ENCODE measurements around the gene PHC2. TPM values are rescaled to one million over a fixed set of nuclear protein-coding genes. Genes with fewer than 3 reads are reported as not detected.

The PHC2 gene, protein sequence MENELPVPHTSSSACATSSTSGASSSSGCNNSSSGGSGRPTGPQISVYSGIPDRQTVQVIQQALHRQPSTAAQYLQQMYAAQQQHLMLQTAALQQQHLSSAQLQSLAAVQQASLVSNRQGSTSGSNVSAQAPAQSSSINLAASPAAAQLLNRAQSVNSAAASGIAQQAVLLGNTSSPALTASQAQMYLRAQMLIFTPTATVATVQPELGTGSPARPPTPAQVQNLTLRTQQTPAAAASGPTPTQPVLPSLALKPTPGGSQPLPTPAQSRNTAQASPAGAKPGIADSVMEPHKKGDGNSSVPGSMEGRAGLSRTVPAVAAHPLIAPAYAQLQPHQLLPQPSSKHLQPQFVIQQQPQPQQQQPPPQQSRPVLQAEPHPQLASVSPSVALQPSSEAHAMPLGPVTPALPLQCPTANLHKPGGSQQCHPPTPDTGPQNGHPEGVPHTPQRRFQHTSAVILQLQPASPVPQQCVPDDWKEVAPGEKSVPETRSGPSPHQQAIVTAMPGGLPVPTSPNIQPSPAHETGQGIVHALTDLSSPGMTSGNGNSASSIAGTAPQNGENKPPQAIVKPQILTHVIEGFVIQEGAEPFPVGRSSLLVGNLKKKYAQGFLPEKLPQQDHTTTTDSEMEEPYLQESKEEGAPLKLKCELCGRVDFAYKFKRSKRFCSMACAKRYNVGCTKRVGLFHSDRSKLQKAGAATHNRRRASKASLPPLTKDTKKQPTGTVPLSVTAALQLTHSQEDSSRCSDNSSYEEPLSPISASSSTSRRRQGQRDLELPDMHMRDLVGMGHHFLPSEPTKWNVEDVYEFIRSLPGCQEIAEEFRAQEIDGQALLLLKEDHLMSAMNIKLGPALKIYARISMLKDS
- 31.3 TPM for total RNA-seq

DNA sequence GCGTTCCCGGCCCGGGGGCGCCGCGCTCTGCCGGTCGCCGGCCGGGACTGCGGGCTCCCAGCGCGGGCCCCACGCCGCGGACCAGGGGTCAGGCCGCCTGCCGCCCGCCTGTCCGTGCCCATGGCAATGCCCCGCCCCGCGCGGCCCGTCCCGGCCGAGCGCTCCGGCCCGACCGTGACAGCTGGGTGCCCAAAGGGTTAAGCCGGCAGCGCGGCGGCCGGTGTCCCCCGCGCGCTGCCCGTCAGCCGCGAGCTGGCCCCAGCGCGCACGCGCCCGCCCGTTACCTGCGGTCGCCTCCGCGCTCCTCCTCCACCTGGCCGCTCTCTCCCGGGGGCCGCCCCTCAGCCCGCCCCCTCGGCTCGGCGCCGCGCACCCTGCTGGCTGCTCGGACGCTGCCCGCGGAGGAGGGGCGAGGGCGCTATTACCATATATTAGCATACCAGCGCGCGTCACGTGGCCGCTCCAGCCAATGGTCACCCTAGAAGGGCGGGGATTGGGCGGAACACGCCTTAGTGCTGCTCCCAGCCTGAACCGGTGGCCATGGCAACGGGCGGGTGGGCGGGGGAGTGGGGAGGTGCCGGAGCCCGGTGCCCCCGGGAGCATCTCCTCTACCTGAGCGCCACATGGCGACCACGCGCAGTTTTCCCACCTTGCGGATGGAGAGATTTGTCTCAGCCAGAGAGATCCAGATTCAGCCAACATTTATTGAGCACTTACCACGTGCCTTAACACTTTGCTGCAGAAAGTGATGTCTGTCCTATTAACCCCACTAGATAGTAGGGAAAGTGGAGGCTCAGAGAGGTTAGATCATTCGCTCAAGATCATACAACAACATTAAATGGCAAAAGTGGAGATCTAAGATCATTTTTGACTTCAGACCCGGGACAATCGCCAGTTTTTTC, at the start of gene PHC2:
Gene PHC2 (minus strand): TSS at position 404 of the 902 bp plus-strand sequence. CDS start 55,556 bp downstream, outside the sequence.
- peak within 1 kb of the TSS; percentile 64 for H3K27ac ChIP-seq (ENCODE audit: low read depth, low read length)

DNA sequence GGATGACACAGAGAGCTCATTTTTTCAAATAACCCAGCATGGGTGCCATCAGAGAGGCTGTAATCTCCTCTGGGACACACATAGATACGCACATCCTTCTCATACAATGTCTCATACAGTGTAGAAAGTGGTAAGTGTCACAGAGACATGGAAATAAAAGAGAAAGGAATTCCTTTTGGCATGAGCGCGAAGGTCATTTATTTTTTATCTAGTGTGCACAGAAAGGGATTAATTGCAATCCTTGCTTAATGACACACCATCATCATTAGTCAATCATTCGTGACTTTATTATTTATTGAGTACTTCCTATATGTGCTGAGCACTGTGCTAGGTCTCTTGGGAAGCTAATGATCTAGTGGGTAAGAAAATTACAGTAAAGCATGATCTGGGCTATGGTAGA, 46.6 kb upstream of the PHC2 start:
- Histone ChIP-seq H3K9ac (ENCODE audit: low read depth in 1 of 3, low read length in 3 of 3) (no peak overlapping the region), H3K27me3 (ENCODE audit: control insufficient read depth in 3 of 3, insufficient read depth in 3 of 3, low read length in 3 of 3) (no peaks in the 10 kb centered on the region), H3K9me3 (ENCODE audit: control insufficient read depth in 3 of 3, low read length in 3 of 3) (no peaks in the 10 kb centered on the region), H3K4me3 (ENCODE audit: low read length in 3 of 3) (no peak overlapping the region), H3K27ac (ENCODE audit: low read depth, low read length) (no peak overlapping the region), H3K36me3 (ENCODE audit: control insufficient read depth in 3 of 3, insufficient read depth in 3 of 3, low read length in 3 of 3) (peaks cover 5 to 17% (median 10%) of the 10 kb centered on the region in 3 donors), H3K4me1 (ENCODE audit: control insufficient read depth in 3 of 3, insufficient read depth in 3 of 3, low read length in 3 of 3) (peaks cover 9 to 19% (median 18%) of the 10 kb centered on the region in 3 donors)

More for the DNA sequence above, at the start of gene PHC2:
- H3K9me3 ChIP-seq (ENCODE audit: control insufficient read depth in 3 of 3, low read length in 3 of 3), result no peaks in the 10 kb centered on the region
- no peaks in the 10 kb centered on the region for H3K27me3 ChIP-seq (ENCODE audit: control insufficient read depth in 3 of 3, insufficient read depth in 3 of 3, low read length in 3 of 3)
- H3K4me1 ChIP-seq (ENCODE audit: control insufficient read depth in 3 of 3, insufficient read depth in 3 of 3, low read length in 3 of 3), result peaks cover 25 to 64% (median 44%) of the 10 kb centered on the region in 3 donors
- peak within 1 kb of the TSS; percentile 75 to 86 (median 83) for H3K9ac ChIP-seq (ENCODE audit: low read depth in 1 of 3, low read length in 3 of 3)
- peak within 1 kb of the TSS; percentile 68 to 80 (median 73) for H3K4me3 ChIP-seq (ENCODE audit: low read length in 3 of 3)
- H3K36me3 ChIP-seq (ENCODE audit: control insufficient read depth in 3 of 3, insufficient read depth in 3 of 3, low read length in 3 of 3), result no peaks in the 10 kb centered on the region

DNA sequence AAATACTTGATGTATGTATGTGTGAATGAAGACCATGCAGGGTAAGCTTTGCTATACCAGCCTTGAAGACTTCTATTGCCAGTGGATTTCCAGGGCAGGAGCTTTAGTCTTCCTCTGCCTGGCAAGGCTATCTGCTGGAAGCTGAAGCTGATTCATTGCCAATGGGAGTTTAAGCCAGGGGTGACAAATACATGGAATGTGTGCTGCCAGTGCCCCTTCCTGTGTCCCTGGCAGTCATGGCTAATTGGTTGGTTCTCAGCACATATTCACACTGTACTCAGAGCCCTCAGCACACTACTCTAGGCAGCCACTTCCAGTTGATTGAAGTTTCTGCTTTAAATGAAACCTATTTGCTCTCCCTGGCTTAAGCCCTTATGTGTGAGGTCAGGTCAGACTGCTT, 43.0 kb upstream of the PHC2 start:
- Histone ChIP-seq H3K9ac (ENCODE audit: low read depth in 1 of 3, low read length in 3 of 3) (no peak overlapping the region), H3K27ac (ENCODE audit: low read depth, low read length) (no peak overlapping the region), H3K27me3 (ENCODE audit: control insufficient read depth in 3 of 3, insufficient read depth in 3 of 3, low read length in 3 of 3) (no peaks in the 10 kb centered on the region), H3K4me1 (ENCODE audit: control insufficient read depth in 3 of 3, insufficient read depth in 3 of 3, low read length in 3 of 3) (peaks cover 22 to 36% (median 28%) of the 10 kb centered on the region in 3 donors), H3K9me3 (ENCODE audit: control insufficient read depth in 3 of 3, low read length in 3 of 3) (no peaks in the 10 kb centered on the region), H3K36me3 (ENCODE audit: control insufficient read depth in 3 of 3, insufficient read depth in 3 of 3, low read length in 3 of 3) (no peaks in the 10 kb centered on the region), H3K4me3 (ENCODE audit: low read length in 3 of 3) (no peak overlapping the region)

DNA sequence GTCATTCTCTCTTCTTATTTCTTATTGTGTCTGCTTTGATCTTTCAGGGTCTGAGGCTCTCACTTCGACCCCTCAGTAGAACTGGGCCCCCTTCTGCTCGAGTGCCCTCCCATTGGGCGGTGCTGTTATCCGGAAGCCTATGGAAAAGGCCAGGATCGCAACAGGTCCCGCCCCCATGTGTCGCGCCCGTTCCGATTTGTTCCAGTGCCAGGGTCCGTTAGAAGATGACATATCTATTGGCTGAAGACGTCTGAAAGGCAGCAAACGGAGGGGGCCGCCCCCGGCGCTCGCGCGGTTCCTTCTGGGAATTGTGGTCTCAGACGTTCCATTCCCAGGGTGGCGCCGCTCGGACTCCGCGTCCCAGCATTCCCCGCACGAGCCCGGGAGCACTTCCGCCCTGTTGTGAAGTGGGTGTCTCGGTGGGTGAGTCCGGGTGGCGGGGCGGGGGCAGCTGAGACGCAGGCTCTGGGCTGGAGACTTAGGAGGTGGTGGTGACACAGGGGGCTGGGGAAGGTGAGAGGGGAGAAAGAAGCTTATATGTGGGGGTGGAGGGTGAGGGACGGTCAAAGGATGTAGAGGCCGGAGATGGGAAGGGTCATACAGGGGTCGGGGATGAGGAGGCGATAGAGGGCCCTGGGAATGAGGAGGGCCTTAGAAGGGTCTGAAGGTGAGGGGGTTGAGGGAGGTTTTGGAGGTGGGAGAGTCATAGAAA, 41.5 kb upstream of the PHC2 start, which contains the start of gene ZSCAN20:
Gene ZSCAN20 (plus strand): TSS at position 377 of the 712 bp plus-strand sequence. CDS start 6,644 bp downstream, outside the sequence.
- Histone ChIP-seq H3K9me3 (ENCODE audit: control insufficient read depth in 3 of 3, low read length in 3 of 3) (no peaks in the 10 kb centered on the region), H3K27me3 (ENCODE audit: control insufficient read depth in 3 of 3, insufficient read depth in 3 of 3, low read length in 3 of 3) (no peaks in the 10 kb centered on the region), H3K9ac (ENCODE audit: low read depth in 1 of 3, low read length in 3 of 3) (peak within 1 kb of the TSS; percentile 80 to 86 (median 83)), H3K27ac (ENCODE audit: low read depth, low read length) (peak within 1 kb of the TSS; percentile 64), H3K4me3 (ENCODE audit: low read length in 3 of 3) (peak within 1 kb of the TSS; percentile 80 to 82 (median 82)), H3K4me1 (ENCODE audit: control insufficient read depth in 3 of 3, insufficient read depth in 3 of 3, low read length in 3 of 3) (peaks cover 22 to 36% (median 28%) of the 10 kb centered on the region in 3 donors), H3K36me3 (ENCODE audit: control insufficient read depth in 3 of 3, insufficient read depth in 3 of 3, low read length in 3 of 3) (no peaks in the 10 kb centered on the region)

DNA sequence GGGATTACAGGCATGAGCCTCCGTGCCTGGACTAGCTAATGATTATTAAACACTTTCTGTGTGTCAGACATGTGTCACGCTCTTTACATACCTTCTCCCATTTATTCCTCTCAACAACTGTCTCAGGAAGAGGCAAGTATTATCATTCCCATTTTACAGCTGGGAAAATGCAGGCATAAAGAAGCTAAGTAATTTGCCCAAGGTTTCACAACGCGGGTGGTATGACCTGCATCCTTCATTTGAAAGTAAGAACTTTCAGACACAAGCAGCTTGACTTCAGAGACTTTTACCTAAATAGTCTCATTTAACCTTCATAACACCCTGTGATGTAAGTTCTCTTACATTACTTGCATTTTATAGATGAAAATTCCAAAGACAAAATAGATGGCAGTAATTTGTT, 40.5 kb upstream of the PHC2 start:
- Histone ChIP-seq H3K4me1 (ENCODE audit: control insufficient read depth in 3 of 3, insufficient read depth in 3 of 3, low read length in 3 of 3) (peaks cover 27 to 41% (median 28%) of the 10 kb centered on the region in 3 donors), H3K36me3 (ENCODE audit: control insufficient read depth in 3 of 3, insufficient read depth in 3 of 3, low read length in 3 of 3) (no peaks in the 10 kb centered on the region), H3K4me3 (ENCODE audit: low read length in 3 of 3) (no peak overlapping the region), H3K9ac (ENCODE audit: low read depth in 1 of 3, low read length in 3 of 3) (no peak overlapping the region), H3K9me3 (ENCODE audit: control insufficient read depth in 3 of 3, low read length in 3 of 3) (no peaks in the 10 kb centered on the region), H3K27ac (ENCODE audit: low read depth, low read length) (peak overlapping the region; percentile 64), H3K27me3 (ENCODE audit: control insufficient read depth in 3 of 3, insufficient read depth in 3 of 3, low read length in 3 of 3) (no peaks in the 10 kb centered on the region)

DNA sequence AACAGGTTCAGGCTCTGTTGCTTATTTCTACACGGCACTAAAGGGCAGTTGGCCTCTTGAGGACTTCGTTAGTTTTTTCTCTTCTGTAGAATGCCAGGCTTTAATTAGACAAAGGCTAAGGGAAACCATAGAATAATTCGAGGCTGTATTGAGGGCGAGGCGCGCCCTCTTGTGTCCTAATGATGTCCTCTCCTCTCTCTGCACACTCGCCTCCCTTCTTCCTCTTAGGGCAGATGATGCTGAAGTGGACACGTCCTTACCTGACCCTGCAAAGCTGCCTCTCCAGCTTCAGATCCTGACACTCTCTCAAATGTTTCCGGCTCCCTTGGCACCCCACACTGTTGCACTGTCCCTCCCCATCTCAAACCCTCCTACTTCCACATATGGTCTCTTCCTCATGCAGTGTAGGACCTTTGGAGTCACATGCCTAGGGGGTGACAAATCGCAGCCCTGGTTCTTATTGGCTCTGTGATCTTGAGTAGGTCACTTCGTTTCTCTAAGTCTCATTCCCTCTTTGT, 39.7 kb upstream of the PHC2 start:
- peak overlapping the region in 1 of 3 donors; percentile 67 for H3K9ac ChIP-seq (ENCODE audit: low read depth in 1 of 3, low read length in 3 of 3)
- peaks cover 34 to 48% (median 34%) of the 10 kb centered on the region in 3 donors for H3K4me1 ChIP-seq (ENCODE audit: control insufficient read depth in 3 of 3, insufficient read depth in 3 of 3, low read length in 3 of 3)
- H3K27me3 ChIP-seq (ENCODE audit: control insufficient read depth in 3 of 3, insufficient read depth in 3 of 3, low read length in 3 of 3), result no peaks in the 10 kb centered on the region
- peak overlapping the region; percentile 5 for H3K27ac ChIP-seq (ENCODE audit: low read depth, low read length)
- no peak overlapping the region for H3K4me3 ChIP-seq (ENCODE audit: low read length in 3 of 3)
- H3K36me3 ChIP-seq (ENCODE audit: control insufficient read depth in 3 of 3, insufficient read depth in 3 of 3, low read length in 3 of 3), result no peaks in the 10 kb centered on the region
- no peaks in the 10 kb centered on the region for H3K9me3 ChIP-seq (ENCODE audit: control insufficient read depth in 3 of 3, low read length in 3 of 3)

DNA sequence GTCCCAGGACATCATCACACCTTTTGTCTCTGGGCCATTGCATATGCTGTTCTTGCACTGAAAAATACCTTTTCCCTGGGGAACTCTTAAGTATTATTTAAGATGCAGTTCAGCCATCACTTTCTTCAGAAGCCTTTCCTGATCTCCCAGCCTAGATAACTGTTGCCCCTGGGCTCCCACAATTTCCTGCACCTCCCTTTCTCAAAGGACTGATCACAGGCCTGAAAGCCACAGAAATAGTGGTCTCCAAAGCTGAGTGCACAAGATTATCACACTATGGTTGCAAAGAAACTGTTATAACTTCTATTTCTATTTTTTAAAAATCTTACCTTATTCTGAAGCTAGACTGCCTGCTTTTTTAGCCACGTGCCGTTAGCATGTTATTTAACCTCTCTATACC, 38.8 kb upstream of the PHC2 start:
- no peaks in the 10 kb centered on the region for H3K36me3 ChIP-seq (ENCODE audit: control insufficient read depth in 3 of 3, insufficient read depth in 3 of 3, low read length in 3 of 3)
- no peaks in the 10 kb centered on the region for H3K9me3 ChIP-seq (ENCODE audit: control insufficient read depth in 3 of 3, low read length in 3 of 3)
- H3K9ac ChIP-seq (ENCODE audit: low read depth in 1 of 3, low read length in 3 of 3), result no peak overlapping the region
- H3K27ac ChIP-seq (ENCODE audit: low read depth, low read length), result no peak overlapping the region
- H3K4me3 ChIP-seq (ENCODE audit: low read length in 3 of 3), result no peak overlapping the region
- peaks cover 34 to 48% (median 34%) of the 10 kb centered on the region in 3 donors for H3K4me1 ChIP-seq (ENCODE audit: control insufficient read depth in 3 of 3, insufficient read depth in 3 of 3, low read length in 3 of 3)
- H3K27me3 ChIP-seq (ENCODE audit: control insufficient read depth in 3 of 3, insufficient read depth in 3 of 3, low read length in 3 of 3), result no peaks in the 10 kb centered on the region

DNA sequence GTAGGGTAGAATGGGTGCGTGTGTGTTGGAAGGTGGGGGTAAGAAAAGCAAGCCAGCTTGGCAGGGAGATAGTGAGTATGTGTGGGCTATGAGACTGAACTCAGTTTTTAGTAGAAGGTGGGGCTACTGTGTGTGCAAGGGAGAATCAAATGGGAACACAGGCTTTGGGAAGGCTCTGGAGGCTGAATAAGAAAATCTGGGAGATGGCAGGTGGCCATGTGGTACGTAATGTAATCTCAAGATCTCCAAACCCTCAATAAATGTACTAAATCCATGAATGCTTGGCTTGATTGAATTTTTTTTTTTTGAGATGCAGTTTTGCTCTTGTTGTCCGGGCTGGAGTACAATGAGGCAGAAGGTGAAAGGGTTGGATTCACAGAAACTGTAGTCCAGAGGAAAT, 38.1 kb upstream of the PHC2 start:
- Histone ChIP-seq H3K27ac (ENCODE audit: low read depth, low read length) (no peak overlapping the region), H3K36me3 (ENCODE audit: control insufficient read depth in 3 of 3, insufficient read depth in 3 of 3, low read length in 3 of 3) (no peaks in the 10 kb centered on the region), H3K4me1 (ENCODE audit: control insufficient read depth in 3 of 3, insufficient read depth in 3 of 3, low read length in 3 of 3) (peaks cover 29 to 44% (median 29%) of the 10 kb centered on the region in 3 donors)

More for the DNA sequence above, 38.1 kb upstream of the PHC2 start:
- no peaks in the 10 kb centered on the region for H3K27me3 ChIP-seq (ENCODE audit: control insufficient read depth in 3 of 3, insufficient read depth in 3 of 3, low read length in 3 of 3)
- H3K9me3 ChIP-seq (ENCODE audit: control insufficient read depth in 3 of 3, low read length in 3 of 3), result no peaks in the 10 kb centered on the region
- H3K9ac ChIP-seq (ENCODE audit: low read depth in 1 of 3, low read length in 3 of 3), result no peak overlapping the region
- H3K4me3 ChIP-seq (ENCODE audit: low read length in 3 of 3), result no peak overlapping the region
